Right lobe of liver (tissue), 6 donors: ENCODE data around the gene FANCD2. TPM values are rescaled to one million over a fixed set of nuclear protein-coding genes. Genes with fewer than 3 reads are reported as not detected.

Experiments
- ATAC-seq, 4 donors: fragments of 200-7000 bp; cut with Tn5 transposase; one replicate each; pipeline ENCODE4 v1.9.1; 2020; ENCODE audit warnings: mild to moderate bottlenecking in 4 of 4, moderate library complexity in 4 of 4
- DNase-seq, 3 donors: peaks; one replicate each; pipeline ENCODE4 v3.0.0-alpha.2; 2020
- H3K27ac ChIP-seq, 3 donors: fragments of 200-600 bp; one replicate each; pipeline ENCODE4 v1.8.0; 2022
- H3K27me3 ChIP-seq, 2 donors: fragments of 200-600 bp; one replicate each; pipeline ENCODE4 v1.8.0; 2022
- H3K36me3 ChIP-seq, 4 donors: fragments of 200-600 bp; sonication (generic) in 1 of 4; one replicate each; pipeline versions ENCODE4 v1.5.1 to v1.8.0; 2017 to 2022; ENCODE audit warnings: control low read depth in 1 of 4
- H3K4me1 ChIP-seq, 4 donors: fragments of 200-600 bp; sonication (generic) in 1 of 4; one replicate each; pipeline versions ENCODE4 v1.5.1 to v1.8.0; 2017 to 2022; ENCODE audit warnings: control low read depth in 1 of 4
- H3K4me3 ChIP-seq, 3 donors: fragments of 200-600 bp; one replicate each; pipeline ENCODE4 v1.8.0; 2022
- H3K9me3 ChIP-seq, 4 donors: fragments of 200-600 bp; sonication (generic) in 1 of 4; one replicate each; pipeline versions ENCODE4 v1.5.1 to v1.8.0; 2017 to 2022; ENCODE audit warnings: control low read depth in 1 of 4
- CTCF ChIP-seq, 4 donors: fragments of 200-600 bp in 3 of 4; fragments of 450-650 bp in 1 of 4; IDR thresholded peaks; one replicate each; pipeline versions ENCODE4 v1.5.1 to v1.8.0; 2016 to 2022; ENCODE audit warnings: antibody characterized with exemption in 4 of 4, mild to moderate bottlenecking in 2 of 4
- POLR2A ChIP-seq: fragments of 450-650 bp; IDR thresholded peaks from one replicate; pipeline ENCODE4 v1.6.1; 2017; ENCODE audit warnings: antibody characterized with exemption, mild to moderate bottlenecking
- WGBS: methylation state at CpG from one replicate; pipeline ENCODE4 v1.1.6; 2018; ENCODE audit warnings: low coverage, low lambda C conversion rate; ENCODE audit not compliant: insufficient coverage; ENCODE audit errors: missing lambda C conversion rate; 5-methylcytosine and 5-hydroxymethylcytosine counted together
- intact Hi-C, 2 donors: fragments of 100-400 bp; cut with DNase I; formaldehyde crosslinking; loops; one replicate each; pipeline versions ENCODE4 v1.11.2 to v1.14.1; 2022
- total RNA-seq, 6 experiments: library from RNA; depleted of rRNA in 2 of 6; stranded (reverse); fragments of >200 nt in 2 of 6; fragmentation: NEBNext Ultra II Directional in 3 of 6; extraction: Animal tissue kit (Norgen Biotek cat#: 25700) in 3 of 6; gene quantifications; one replicate each; pipeline versions ENCODE4 v1.1.0 to v1.2.4, GENCODE V29; 2016 to 2023
- donor health status: DM: no; HTN: yes; CAD: no.
- donor health status: DM: no; HTN: no; CAD: no.
- donor health status: DM: no; HTN: no; CAD: no.
- donor health status: DM: no; HTN: yes; CAD: no.
- donor health status: DM: no; HTN: yes; CAD: no.

The FANCD2 gene
- total RNA-seq, 6 experiments from 2014 or later: 0.40 to 4.8 (median 1.8) TPM

GRCh38 chr3:10010878-10011465 is 15.3 kb upstream of the FANCD2 start:
- no peaks in the 10 kb centered on the region for H3K36me3 ChIP-seq
- WGBS: 0% methylated on average over 10 of the region's 51 CpGs
- H3K9me3 ChIP-seq: no peaks in the 10 kb centered on the region
- H3K27ac ChIP-seq: no peak overlapping the region
- intact Hi-C loops: no loop called here
- peaks cover 0 to 22% (median 3%) of the 10 kb centered on the region in 4 donors for H3K4me1 ChIP-seq
- ATAC-seq (peak; percentile 91 to 96 (median 94)), DNase-seq (peak; percentile 99)
- no peaks in the 10 kb centered on the region for H3K27me3 ChIP-seq
- TF ChIP-seq POLR2A: peak; percentile 60
- TF ChIP-seq CTCF (IDR thresholded peaks at IDR 0.05): no peak
- H3K4me3 ChIP-seq: peak overlapping the region; percentile 38 to 68 (median 52)

- WGBS: 58% methylated on average over 2 of the region's 8 CpGs
- ATAC-seq: no peak
- no peak overlapping the region for H3K27ac ChIP-seq
Observed at GRCh38 chr3:10011631-10012030, 14.6 kb upstream of the FANCD2 start.

GRCh38 chr3:10012106-10012505 is 14.1 kb upstream of the FANCD2 start:
- DNase-seq (no peak), ATAC-seq (no peak)
- intact Hi-C loops: no loop called here
- Histone ChIP-seq H3K9me3 (no peaks in the 10 kb centered on the region), H3K4me1 (peaks cover 0 to 16% (median 2%) of the 10 kb centered on the region in 4 donors), H3K4me3 (no peak overlapping the region), H3K36me3 (no peaks in the 10 kb centered on the region), H3K27me3 (no peaks in the 10 kb centered on the region), H3K27ac (no peak overlapping the region)
- 88% methylated on average over 3 of the region's 7 CpGs for WGBS
- TF ChIP-seq POLR2A (no peak), CTCF (IDR thresholded peaks at IDR 0.05) (no peak)

More at GRCh38 chr3:10011631-10012030, 14.6 kb upstream of the FANCD2 start:
- peaks cover 0 to 20% (median 2%) of the 10 kb centered on the region in 4 donors for H3K4me1 ChIP-seq
- no peaks in the 10 kb centered on the region for H3K27me3 ChIP-seq
- intact Hi-C loops: no loop called here
- no peaks in the 10 kb centered on the region for H3K36me3 ChIP-seq
- peak overlapping the region in 1 of 3 donors; percentile 68 for H3K4me3 ChIP-seq
- DNase-seq: no peak
- H3K9me3 ChIP-seq: no peaks in the 10 kb centered on the region
- no peak for TF ChIP-seq CTCF (IDR thresholded peaks at IDR 0.05)
- no peak for TF ChIP-seq POLR2A

- peak in 2 of 3 donors; percentile 66 to 69 for DNase-seq
- peak overlapping the region in 2 of 3 donors; percentile 33 to 50 for H3K27ac ChIP-seq
Observed at GRCh38 chr3:10015461-10015904, 10.8 kb upstream of the FANCD2 start.

More at GRCh38 chr3:10015461-10015904, 10.8 kb upstream of the FANCD2 start:
- TF ChIP-seq CTCF (IDR thresholded peaks at IDR 0.05) (no peak), POLR2A (no peak)
- Histone ChIP-seq H3K9me3 (no peaks in the 10 kb centered on the region), H3K4me1 (peaks cover 0 to 11% (median under 1%) of the 10 kb centered on the region in 4 donors), H3K27me3 (no peaks in the 10 kb centered on the region), H3K36me3 (peaks cover 0 to 4% (median 0%) of the 10 kb centered on the region in 4 donors), H3K4me3 (no peak overlapping the region)
- 50% methylated on average over 9 of the region's 10 CpGs for WGBS
- intact Hi-C loops: no loop called here
- ATAC-seq: peak; percentile 14 to 36 (median 18)
